Astrocyte (in vitro differentiated cells and primary cell): ENCODE results near the gene KIAA1614.

Source experiments
- EZH2 ChIP-seq: IDR thresholded peaks from 2 replicates; pipeline ENCODE4 v1.6.1; 2012; ENCODE audit warnings: mild to moderate bottlenecking, low read length, inconsistent platforms; ENCODE audit not compliant: insufficient read depth
- TF ChIP-seq, protein P1 (sequence below): IDR thresholded peaks from 2 replicates; pipeline ENCODE4 v1.5.1; 2011; ENCODE audit warnings: low read depth, mild to moderate bottlenecking, inconsistent platforms, low read length, moderate library complexity; ENCODE audit not compliant: insufficient read depth

DNA sequence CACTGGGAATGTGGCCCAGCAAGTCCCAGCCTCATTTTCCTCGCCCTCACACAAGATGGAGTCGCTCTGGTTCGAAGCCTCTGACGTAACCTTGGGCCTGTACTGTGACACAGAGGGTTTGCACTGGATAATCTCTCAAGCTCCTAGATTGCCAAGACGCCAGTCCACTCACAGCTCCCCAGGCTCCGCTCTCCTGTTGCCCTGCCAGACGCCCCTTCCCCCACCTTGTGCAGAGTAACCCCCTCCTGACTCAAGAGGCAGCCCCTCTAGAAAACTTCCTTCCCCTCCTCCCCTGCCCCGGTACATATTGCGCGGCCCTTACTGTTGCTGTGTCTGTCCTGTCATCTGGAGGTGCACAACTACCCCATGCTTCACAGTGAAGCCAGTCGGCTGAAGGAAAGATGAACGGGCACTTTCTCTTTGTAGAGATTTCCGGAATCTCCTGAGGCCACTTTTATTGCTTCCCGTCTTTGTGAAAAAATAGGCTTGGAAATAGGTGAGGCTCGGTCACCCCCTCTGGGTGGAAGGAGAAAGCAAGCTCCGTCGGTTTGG lies 981 bp upstream of the KIAA1614 start:
- TF ChIP-seq, protein P1, sequence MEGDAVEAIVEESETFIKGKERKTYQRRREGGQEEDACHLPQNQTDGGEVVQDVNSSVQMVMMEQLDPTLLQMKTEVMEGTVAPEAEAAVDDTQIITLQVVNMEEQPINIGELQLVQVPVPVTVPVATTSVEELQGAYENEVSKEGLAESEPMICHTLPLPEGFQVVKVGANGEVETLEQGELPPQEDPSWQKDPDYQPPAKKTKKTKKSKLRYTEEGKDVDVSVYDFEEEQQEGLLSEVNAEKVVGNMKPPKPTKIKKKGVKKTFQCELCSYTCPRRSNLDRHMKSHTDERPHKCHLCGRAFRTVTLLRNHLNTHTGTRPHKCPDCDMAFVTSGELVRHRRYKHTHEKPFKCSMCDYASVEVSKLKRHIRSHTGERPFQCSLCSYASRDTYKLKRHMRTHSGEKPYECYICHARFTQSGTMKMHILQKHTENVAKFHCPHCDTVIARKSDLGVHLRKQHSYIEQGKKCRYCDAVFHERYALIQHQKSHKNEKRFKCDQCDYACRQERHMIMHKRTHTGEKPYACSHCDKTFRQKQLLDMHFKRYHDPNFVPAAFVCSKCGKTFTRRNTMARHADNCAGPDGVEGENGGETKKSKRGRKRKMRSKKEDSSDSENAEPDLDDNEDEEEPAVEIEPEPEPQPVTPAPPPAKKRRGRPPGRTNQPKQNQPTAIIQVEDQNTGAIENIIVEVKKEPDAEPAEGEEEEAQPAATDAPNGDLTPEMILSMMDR: no peak
- no peak for TF ChIP-seq EZH2
